Progenitor cell of endocrine pancreas (in vitro differentiated cells): ENCODE results near the gene SLC16A6. TPM values are rescaled to one million over a fixed set of nuclear protein-coding genes. Genes with fewer than 3 reads are reported as not detected.
"Not testable (repeated sequence)": the region's sequence is repeated elsewhere in the genome, so short reads cannot be mapped to it uniquely, and the experiment has no call there.

Source experiments
- DNase-seq: peaks from one replicate; pipeline ENCODE4 v3.0.0; 2021; ENCODE audit warnings: low spot score; ENCODE audit not compliant: unreplicated experiment
- H3K27ac Mint-ChIP-seq: 2 replicates; pipeline ENCODE4 v1.8.0; 2021; ENCODE audit warnings: mild to moderate bottlenecking, moderate library complexity, mixed read lengths
- H3K27me3 Mint-ChIP-seq: 2 replicates; pipeline ENCODE4 v1.8.0; 2021; ENCODE audit warnings: mixed read lengths
- H3K36me3 Mint-ChIP-seq: 2 replicates; pipeline ENCODE4 v1.8.0; 2022; ENCODE audit warnings: mixed read lengths; ENCODE audit not compliant: insufficient read depth
- H3K4me1 Mint-ChIP-seq: 2 replicates; pipeline ENCODE4 v1.8.0; 2021; ENCODE audit warnings: low read depth, mixed read lengths
- H3K4me3 Mint-ChIP-seq: 2 replicates; pipeline ENCODE4 v1.8.0; 2021; ENCODE audit warnings: low read depth, mild to moderate bottlenecking, moderate library complexity, mixed read lengths
- H3K9me3 Mint-ChIP-seq: 2 replicates; pipeline ENCODE4 v1.8.0; 2021; ENCODE audit warnings: low read depth, mixed read lengths
- total RNA-seq: library from RNA; stranded (reverse); gene quantifications from 2 replicates; pipeline ENCODE4 v1.2.1, GENCODE V29; 2021
- TF ChIP-seq, protein P1 (sequence below): fragments of 200-600 bp; sonication (generic); IDR thresholded peaks from one replicate; pipeline ENCODE4 v1.5.0; 2021; ENCODE audit warnings: antibody characterized with exemption, mild to moderate bottlenecking; ENCODE audit not compliant: unreplicated experiment

The SLC16A6 gene
- total RNA-seq, 1 donor from 2014 or later, result 0.12 TPM

DNA sequence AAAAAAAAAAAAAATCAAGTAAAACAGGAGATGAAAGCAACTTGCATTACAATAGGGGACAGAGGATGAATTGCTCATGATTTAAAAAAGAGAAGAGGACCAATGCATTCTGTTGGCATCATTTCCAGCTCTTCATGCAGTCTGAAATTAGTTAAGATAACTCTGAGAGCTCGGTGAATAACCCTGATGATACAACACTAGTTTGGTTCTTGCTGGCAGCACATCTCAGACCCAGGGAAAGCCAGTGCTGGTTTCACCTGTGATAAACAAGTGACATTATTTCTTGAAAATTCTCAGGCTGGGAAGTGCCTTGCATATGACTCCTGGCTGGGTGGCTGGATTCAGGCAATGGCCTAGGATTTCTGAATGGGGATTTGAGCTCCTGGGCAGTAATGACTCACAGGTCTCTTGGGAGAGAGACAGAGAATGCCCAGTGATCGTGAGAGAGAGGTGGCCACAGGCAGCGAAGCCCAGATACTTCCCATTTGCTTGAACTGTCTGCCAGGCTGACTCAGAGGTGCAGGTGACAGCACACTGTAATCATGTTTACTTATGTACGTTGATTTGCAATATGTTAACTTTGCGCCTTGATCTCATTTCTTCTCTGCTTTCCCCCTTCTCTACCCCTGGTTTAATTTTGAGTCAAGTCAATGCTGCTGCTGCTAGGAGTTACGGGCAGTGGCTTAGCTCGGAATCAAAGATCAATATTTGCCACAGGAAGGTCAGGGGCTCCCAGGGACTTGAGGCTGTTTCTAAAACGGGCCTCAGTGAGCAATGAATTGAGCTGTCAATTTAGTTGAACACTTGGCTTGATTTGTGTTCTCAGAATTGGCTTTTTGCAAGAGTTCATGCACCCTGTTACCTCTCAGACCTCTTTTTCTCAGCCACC lies 27.4 kb upstream of the SLC16A6 start:
- peak overlapping the region; percentile 36 for H3K4me3 Mint-ChIP-seq
- peak overlapping the region; percentile 50 for H3K27ac Mint-ChIP-seq
- DNase-seq, result no peak
- TF ChIP-seq, protein P1, sequence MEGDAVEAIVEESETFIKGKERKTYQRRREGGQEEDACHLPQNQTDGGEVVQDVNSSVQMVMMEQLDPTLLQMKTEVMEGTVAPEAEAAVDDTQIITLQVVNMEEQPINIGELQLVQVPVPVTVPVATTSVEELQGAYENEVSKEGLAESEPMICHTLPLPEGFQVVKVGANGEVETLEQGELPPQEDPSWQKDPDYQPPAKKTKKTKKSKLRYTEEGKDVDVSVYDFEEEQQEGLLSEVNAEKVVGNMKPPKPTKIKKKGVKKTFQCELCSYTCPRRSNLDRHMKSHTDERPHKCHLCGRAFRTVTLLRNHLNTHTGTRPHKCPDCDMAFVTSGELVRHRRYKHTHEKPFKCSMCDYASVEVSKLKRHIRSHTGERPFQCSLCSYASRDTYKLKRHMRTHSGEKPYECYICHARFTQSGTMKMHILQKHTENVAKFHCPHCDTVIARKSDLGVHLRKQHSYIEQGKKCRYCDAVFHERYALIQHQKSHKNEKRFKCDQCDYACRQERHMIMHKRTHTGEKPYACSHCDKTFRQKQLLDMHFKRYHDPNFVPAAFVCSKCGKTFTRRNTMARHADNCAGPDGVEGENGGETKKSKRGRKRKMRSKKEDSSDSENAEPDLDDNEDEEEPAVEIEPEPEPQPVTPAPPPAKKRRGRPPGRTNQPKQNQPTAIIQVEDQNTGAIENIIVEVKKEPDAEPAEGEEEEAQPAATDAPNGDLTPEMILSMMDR, result no peak
- H3K9me3 Mint-ChIP-seq, result no peaks in the 10 kb centered on the region
- no peaks in the 10 kb centered on the region for H3K36me3 Mint-ChIP-seq
- no peaks in the 10 kb centered on the region for H3K27me3 Mint-ChIP-seq
- H3K4me1 Mint-ChIP-seq, result peaks cover 43% of the 10 kb centered on the region

DNA sequence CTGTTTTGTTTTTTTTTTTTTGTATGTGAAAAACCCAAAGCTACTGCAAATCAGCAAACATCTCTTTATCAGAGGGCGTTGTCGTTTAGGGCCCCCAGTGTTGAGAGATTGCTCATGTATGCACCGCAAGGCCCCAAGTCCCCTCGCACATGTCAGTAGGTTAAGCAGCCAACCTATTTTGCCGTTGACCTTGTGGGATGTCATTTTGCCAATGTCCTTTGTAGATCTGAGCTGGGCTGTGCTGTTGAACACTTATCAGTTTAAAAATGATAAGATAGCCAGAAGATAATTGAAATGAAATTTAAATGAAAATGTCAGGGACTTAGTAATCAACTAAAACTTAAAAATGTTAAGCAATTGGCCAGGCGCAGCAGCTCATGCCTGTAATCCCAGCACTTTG lies 26.5 kb upstream of the SLC16A6 start:
- TF ChIP-seq, protein P1, result no peak
- peaks cover 45% of the 10 kb centered on the region for H3K4me1 Mint-ChIP-seq
- no peak for DNase-seq
- H3K36me3 Mint-ChIP-seq, result no peaks in the 10 kb centered on the region
- no peak overlapping the region for H3K27ac Mint-ChIP-seq
- H3K4me3 Mint-ChIP-seq, result no peak overlapping the region
- H3K9me3 Mint-ChIP-seq, result no peaks in the 10 kb centered on the region
- no peaks in the 10 kb centered on the region for H3K27me3 Mint-ChIP-seq

DNA sequence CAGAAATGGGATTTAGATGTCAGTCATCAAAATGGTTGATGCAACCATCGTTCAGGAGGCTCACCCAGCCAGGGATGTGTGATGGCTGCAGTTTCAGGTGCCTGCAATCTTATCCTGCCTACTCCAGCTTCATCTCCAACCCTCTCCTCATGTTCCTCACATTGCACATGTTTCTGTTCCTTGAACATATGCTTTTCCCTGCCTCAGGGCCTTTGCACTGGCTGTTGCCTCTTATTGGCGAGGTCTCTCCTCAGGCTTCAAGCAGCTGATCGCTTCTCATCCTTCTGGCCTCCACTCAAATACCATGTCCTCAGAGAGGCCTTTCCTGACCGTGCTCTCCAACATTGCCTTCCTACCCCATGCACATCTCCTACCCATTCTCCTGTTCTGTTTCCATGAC lies 25.0 kb upstream of the SLC16A6 start:
- TF ChIP-seq, protein P1, result no peak
- no peak overlapping the region for H3K27ac Mint-ChIP-seq
- H3K4me1 Mint-ChIP-seq, result peaks cover 39% of the 10 kb centered on the region
- no peak for DNase-seq
- no peaks in the 10 kb centered on the region for H3K36me3 Mint-ChIP-seq
- H3K4me3 Mint-ChIP-seq, result no peak overlapping the region
- no peaks in the 10 kb centered on the region for H3K9me3 Mint-ChIP-seq
- no peaks in the 10 kb centered on the region for H3K27me3 Mint-ChIP-seq

DNA sequence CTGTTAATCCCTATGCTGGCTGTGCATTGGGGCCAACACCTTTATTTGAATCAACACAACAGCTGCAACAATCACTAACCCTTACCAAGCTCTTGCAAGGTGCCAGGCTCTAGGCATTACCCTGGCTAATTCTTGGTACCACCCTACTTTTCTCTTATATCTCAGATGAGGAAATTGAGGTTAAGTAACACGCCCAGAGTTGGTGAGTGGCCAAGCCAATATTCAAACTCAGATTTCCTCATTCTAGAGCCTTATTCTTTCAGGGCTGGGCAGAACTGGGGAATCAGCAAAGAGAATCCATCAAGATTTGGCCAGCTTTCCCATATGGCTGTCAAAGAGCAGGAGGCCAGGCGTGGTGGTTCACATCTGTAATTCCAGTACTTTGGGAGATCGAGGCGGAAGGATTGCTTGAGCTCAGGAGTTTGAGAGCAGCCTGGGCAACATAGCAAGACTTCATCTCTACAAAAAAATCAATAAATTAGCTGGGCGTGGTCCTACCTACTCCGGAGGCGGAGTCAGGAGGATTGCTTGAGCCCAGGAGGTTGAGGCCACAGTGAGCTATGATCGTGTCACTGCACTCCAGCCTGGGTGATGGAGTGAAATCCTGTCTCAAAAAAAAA lies 24.1 kb upstream of the SLC16A6 start:
- TF ChIP-seq, protein P1, result no peak
- H3K36me3 Mint-ChIP-seq, result no peaks in the 10 kb centered on the region
- no peak overlapping the region for H3K27ac Mint-ChIP-seq
- DNase-seq, result no peak
- H3K4me1 Mint-ChIP-seq, result peaks cover 32% of the 10 kb centered on the region
- no peaks in the 10 kb centered on the region for H3K27me3 Mint-ChIP-seq
- no peaks in the 10 kb centered on the region for H3K9me3 Mint-ChIP-seq
- H3K4me3 Mint-ChIP-seq, result no peak overlapping the region

DNA sequence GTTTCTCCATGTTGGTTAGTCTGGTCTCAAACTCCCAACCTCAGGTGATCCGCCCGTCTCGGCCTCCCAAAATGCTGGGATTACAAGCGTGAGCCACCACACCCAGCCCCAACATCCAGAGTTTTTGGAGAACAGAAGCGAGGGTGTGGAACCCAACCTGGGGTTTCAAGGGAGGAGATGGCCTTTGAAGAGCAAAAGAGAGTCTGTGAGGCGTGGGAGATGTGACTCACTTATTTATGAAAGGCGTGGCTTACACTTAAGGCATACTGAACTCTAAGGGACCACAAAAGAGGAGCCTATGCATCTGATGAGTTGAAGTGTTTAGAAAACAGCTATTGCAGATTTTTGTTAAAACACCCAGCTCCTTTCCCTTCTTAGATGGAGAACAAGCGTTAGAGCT lies 19.2 kb upstream of the SLC16A6 start:
- H3K27me3 Mint-ChIP-seq, result no peaks in the 10 kb centered on the region
- no peak overlapping the region for H3K27ac Mint-ChIP-seq
- H3K4me3 Mint-ChIP-seq, result no peak overlapping the region
- no peak for DNase-seq
- H3K36me3 Mint-ChIP-seq, result peaks cover 2% of the 10 kb centered on the region
- H3K4me1 Mint-ChIP-seq, result peaks cover 2% of the 10 kb centered on the region
- peaks cover 3% of the 10 kb centered on the region for H3K9me3 Mint-ChIP-seq
- TF ChIP-seq, protein P1, result no peak

DNA sequence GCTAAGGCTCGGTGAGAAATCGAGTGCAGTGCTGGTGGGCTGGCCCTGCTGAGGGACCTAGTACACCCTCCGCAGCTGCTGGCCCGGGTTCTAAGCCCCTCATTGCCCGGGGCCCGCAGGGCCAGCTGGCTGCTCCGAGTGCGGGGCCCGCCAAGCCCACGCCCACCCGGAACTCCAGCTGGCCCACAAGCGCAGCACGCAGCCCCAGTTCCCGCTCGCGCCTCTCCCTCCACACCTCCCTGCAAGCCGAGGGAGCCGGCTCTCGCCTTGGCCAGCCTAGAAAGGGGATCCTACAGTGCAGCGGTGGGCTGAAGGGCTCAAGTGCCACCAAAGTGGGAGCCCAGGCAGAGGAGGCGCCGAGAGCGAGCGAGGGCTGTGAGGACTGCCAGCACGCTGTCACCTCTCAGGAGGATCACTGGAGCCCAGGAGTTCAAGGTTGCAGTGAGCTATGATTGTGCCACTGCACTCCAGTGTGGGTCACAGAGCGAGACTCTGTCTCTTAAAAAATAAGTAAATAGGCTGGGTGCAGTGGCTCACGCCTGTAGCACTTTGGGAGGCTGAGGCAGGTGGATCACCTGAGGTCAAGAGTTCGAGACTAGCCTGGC lies 18.2 kb upstream of the SLC16A6 start:
- not testable (repeated sequence) for H3K4me3 Mint-ChIP-seq, DNase-seq, H3K9me3 Mint-ChIP-seq, H3K36me3 Mint-ChIP-seq, H3K4me1 Mint-ChIP-seq, H3K27ac Mint-ChIP-seq, H3K27me3 Mint-ChIP-seq

DNA sequence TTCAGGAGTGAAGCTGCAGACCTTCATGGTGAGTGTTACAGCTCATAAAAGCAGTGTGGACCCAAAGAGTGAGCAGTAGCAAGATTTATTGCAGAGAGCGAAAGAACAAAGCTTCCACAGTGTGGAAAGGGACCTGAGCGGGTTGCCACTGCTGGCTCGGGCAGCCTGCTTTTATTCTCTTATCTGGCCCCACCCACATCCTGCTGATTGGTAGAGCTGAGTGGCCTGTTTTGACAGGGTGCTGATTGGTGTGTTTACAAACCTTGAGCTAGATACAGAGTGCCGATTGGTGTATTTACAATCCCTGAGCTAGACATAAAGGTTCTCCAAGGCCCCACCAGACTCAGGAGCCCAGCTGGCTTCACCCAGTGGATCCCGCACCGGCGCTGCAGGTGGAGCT lies 17.6 kb upstream of the SLC16A6 start:
- not testable (repeated sequence) for H3K27ac Mint-ChIP-seq, H3K27me3 Mint-ChIP-seq, H3K9me3 Mint-ChIP-seq, H3K36me3 Mint-ChIP-seq, H3K4me1 Mint-ChIP-seq, DNase-seq, H3K4me3 Mint-ChIP-seq
